ENCODE measurements around the gene PACS2.
"Not testable (repeated sequence)": the region's sequence is repeated elsewhere in the genome, so short reads cannot be mapped to it uniquely, and the experiment has no call there.

The PACS2 gene

DNA sequence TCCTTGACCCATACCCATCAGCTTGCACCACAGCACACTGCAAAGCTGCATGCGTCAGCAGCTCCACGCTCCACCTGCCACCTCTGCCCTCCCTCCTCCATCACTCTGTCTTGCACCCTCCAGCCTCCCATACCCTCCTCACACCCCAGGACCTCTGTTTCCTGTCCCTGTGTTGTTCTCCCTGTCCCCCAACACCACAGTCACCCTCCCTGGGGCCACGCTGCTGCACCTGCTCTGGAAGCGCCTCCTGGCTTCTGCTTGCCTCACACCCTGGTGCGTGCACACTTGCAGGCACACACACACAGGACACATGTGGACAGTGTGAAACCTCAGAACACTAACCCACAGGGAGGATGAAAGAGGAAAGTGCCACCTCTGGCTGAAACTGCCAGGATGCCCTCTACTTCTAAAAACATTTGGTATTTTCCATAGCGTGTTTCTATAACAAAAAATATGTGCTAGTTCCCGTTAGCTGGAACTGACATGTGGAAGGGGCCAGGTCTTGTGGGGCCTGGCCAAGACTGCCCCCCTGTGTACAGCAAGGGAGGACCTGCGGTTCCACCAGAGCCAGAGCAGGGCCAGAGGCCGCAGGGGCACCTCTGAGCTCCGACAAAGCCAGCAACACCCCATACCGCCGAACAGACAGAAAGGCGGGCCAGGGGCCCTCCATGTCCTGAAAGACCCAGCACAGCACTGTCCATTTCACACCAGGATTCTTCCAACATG lies 23.8 kb upstream of the PACS2 start:
- no peak overlapping the region for H3K27ac ChIP-seq
- TF ChIP-seq ZFX (IDR thresholded peaks at IDR 0.05; ENCODE audit: borderline replicate concordance) (no peak), CTCF (IDR thresholded peaks at IDR 0.05) (no peak)

GRCh38 chr14:105292826-105293711 lies 21.5 kb upstream of the PACS2 start:
- H3K27ac ChIP-seq, result no peak overlapping the region
- TF ChIP-seq CTCF (IDR thresholded peaks at IDR 0.05) (no peak), ZFX (IDR thresholded peaks at IDR 0.05; ENCODE audit: borderline replicate concordance) (no peak)

GRCh38 chr14:105294142-105294597 lies 20.4 kb upstream of the PACS2 start:
- TF ChIP-seq ZFX (IDR thresholded peaks at IDR 0.05; ENCODE audit: borderline replicate concordance) (no peak), CTCF (IDR thresholded peaks at IDR 0.05) (no peak)
- no peak overlapping the region for H3K27ac ChIP-seq

GRCh38 chr14:105297311-105297710 lies 17.2 kb upstream of the PACS2 start:
- H3K27ac ChIP-seq, result not testable (repeated sequence)

DNA sequence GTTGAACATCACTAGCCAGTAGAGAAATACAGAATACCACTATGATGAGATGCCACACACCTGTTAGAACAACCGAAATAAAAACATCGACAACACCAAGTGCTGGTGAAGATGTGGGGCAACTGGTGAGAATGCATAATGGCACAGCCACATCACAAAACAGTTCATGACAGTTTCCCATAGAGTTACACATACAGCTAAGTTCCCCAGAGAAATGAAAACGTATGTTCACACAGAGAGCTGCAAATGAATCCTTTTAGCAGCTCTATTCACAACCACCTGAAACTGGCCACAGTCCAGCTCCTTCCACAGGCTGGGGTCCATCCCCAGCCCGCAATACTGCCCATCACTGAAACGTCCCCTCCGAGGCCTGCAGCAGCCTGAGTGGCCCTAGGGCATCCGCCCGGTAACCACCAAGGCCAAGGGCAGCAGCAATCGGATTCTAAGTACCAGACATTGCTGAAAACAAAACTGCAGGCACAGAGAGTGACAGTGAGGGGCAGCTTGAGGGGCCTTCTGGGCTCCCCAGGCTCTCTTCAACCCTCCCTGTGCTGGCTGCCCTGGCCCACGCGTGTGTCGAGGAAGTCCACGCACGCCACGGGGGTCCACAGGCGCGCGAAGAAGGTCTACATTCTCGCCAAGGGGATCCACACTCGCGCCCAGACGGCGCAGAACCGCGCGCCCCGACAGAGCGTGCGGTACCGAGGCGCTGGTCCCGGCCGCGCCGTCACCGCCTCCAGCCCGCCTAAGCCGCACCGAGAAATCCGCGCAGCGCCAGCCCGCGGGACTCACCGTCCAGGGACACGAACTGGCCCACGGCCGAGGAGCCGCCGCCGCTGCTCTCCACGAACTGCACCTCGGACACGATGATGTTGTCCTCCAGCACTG lies 14.7 kb upstream of the PACS2 start:
- H3K27ac ChIP-seq, result peak overlapping the region; percentile 93
- no peak for TF ChIP-seq ZFX (IDR thresholded peaks at IDR 0.05; ENCODE audit: borderline replicate concordance)
- no peak for TF ChIP-seq CTCF (IDR thresholded peaks at IDR 0.05)

- no peak for TF ChIP-seq ZFX (IDR thresholded peaks at IDR 0.05; ENCODE audit: borderline replicate concordance)
- TF ChIP-seq CTCF (IDR thresholded peaks at IDR 0.05), result no peak
- H3K27ac ChIP-seq, result peak within 1 kb of the TSS; percentile 93
Measured at GRCh38 chr14:105300542-105301102, 13.9 kb upstream of the PACS2 start, which contains the start of gene BRF1. Gene BRF1, minus strand, starts transcription at chr14:105301001. Its CDS starts 372 bp downstream, at chr14:105300629.
